Activated CD4-positive, CD25-positive, alpha-beta regulatory T cell treated with anti-CD3 and anti-CD28 coated beads, Interleukin-2, amount 50 U/mL, for 72 hours (primary cell): ENCODE measurements around the gene TCERG1L.

Source experiments
- DNase-seq: peaks from one replicate; pipeline ENCODE4 v3.0.0; 2021

TCERG1L gene

GRCh38 chr10:131269776-131270460 lies 41.6 kb downstream of the TCERG1L start:
- no peak for DNase-seq

- DNase-seq = no peak
Measured at GRCh38 chr10:131267814-131268095, 43.8 kb downstream of the TCERG1L start.

- DNase-seq = no peak
Measured at GRCh38 chr10:131266936-131267813, 44.3 kb downstream of the TCERG1L start.

DNA sequence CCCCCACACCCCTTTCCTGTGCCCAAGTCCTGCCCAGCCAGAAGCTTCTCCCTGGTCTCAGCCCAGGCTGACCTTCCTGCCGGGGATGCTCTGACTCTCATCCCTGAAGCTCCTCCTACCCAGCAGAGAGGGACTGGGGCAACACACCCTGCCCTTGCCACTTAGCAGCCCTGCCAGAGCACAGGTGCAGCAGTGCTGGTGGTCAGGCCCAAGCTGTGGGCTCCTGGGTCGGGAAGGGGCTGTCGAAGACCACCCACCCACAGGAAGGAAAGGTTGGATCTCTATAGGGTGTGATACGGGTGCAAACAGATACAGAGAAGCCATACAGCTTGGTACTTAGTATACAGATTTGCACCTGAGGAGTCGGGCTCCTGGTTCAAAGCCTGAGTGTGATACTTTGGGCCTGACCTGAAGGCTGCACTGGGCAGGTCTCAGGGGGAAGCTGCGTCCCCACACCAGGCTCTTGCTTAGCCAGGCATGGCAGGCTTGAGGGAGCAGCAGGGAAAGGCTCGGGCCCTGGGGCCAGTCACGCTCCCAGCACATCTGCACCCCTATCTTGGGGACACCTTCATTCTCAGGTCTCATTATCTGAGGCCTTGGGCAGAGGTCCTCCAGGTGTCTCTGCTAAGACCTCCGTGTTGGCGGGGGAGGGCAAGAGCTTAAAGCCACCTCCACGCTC lies 47.3 kb downstream of the TCERG1L start:
- DNase-seq = no peak

GRCh38 chr10:131261890-131262475 lies 49.5 kb downstream of the TCERG1L start:
- no peak for DNase-seq

DNA sequence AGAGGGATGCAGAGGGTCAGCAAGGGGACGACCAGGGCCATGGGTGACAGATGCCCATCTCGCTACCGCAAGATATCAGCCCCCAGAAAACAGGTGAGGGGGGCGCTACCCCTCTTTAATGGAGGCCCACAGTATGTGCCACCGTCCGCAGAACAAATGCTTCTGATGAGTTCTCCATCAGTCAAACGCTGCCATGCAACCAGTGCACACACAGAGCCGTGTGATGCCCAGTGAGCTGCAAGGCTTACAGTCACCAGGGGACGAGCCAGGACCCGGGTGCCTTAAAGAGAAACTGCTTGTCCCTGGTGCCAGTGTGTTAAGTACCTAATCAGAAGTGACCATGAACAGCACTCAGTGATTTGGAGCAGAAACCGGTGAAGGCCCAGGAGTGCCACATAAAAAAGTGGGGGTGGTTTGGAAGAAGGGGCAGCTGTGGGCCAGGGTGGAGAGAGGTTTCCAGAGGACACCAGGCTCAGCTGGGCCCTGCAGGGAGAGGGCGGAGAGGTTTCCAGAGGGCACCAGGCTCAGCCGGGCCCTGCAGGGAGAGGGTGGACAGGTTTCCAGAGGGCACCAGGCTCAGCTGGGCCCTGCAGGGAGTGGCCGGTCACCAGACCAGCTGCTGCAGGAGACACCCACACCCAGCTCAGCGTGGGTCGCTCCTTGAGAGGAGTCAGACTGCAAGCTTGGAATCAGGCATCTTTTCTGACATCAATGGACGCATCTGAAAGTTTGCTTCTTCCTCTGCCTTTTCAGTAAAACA lies 50.9 kb downstream of the TCERG1L start:
- DNase-seq = no peak

- no peak for DNase-seq
Measured at GRCh38 chr10:131260031-131260430, 51.5 kb downstream of the TCERG1L start.

- DNase-seq = no peak
Measured at GRCh38 chr10:131259535-131259934, 52.0 kb downstream of the TCERG1L start.

GRCh38 chr10:131258256-131258655 lies 53.3 kb downstream of the TCERG1L start:
- DNase-seq = no peak

- no peak for DNase-seq
Measured at GRCh38 chr10:131257027-131257426, 54.5 kb downstream of the TCERG1L start.

- no peak for DNase-seq
Measured at GRCh38 chr10:131254859-131255252, 56.7 kb downstream of the TCERG1L start.

- DNase-seq = no peak
Measured at GRCh38 chr10:131253931-131254858, 57.3 kb downstream of the TCERG1L start.

DNA sequence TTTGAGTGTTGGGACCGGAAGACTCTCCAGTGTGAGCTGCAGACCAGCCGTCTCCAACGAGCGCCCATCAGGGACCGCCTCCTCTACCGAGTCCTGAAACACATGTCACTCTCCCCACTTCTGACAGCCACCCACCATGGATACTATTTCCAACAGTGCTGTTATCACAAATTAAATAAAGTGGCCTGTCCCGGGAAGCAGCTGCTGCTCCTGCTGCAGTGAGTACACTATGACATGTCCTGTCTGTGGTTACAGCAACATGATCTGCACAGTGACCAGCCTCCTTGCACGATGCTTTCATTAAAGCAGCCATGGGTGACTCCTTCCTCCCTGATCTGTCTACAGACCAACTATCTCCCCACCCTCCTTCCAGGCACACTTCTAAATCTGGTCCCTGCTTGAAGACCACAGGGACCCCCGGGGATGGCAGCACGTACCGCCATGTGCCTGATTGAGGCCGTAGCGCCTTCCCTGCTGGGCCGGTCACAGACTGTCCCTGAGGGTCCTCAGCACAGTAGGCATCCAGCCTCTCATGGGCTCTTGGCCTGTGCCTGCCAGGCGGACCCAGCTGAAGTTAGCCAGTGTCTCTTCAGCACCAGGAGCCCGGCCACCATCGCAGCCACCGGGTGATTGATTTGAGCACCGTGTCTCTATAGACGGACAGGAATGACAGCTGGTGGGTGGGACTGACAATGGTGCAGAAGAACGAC lies 58.8 kb downstream of the TCERG1L start:
- DNase-seq = no peak

DNA sequence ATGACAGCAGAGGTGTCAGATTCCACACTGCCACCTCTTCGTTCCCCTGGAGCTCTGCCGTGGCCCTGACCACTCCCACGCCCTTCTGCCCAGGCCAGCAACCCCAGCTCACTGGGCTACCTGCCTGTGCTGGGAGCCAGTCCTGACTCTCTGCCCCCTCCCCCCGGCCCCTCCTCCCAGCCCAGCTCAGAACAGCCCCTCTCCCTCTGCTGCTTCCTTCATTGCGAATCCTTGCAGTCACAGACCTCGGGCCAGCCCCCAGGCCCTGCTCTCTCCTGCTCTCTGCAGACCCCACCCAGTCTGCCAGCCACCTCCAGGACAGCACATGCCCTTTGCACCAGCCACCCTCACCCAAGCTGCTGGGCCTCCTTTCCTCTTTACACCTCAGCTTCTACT lies 60.4 kb downstream of the TCERG1L start:
- DNase-seq = no peak

DNA sequence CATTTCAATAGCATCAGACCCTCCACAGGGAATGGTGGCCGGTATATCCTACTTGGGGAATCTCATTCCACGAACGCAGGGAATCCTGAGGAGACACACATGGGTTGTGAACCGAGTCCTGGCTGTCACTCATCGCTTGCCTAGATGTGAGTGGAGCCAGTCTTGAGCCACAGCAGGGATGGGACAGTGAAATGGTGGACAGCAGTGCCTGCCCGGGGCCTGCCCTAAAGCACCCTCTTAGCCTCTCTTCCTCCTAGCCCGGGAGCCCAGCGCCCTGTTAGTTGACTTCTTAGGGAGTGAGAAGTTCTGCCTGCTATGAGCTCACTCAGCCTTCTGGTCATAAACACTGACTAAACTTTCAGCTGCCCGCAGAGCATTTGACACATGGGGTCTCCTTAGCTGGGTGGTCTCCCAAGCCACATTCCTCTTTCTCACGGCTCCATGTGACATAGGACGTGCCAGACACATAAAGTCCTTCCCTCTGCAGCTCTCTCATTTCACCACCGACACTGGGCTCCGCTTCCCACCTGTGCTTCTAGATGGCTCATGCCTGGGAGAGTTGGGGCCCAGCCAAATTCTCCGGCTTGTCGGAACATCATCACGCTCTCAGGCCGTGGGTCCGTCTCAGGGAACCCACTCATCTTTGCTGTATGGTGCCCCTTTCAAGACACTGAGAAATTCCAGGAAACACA lies 60.9 kb downstream of the TCERG1L start:
- no peak for DNase-seq

- no peak for DNase-seq
Measured at GRCh38 chr10:131249955-131250344, 61.6 kb downstream of the TCERG1L start.

- DNase-seq = no peak
Measured at GRCh38 chr10:131249238-131249954, 62.1 kb downstream of the TCERG1L start.

GRCh38 chr10:131248376-131249165 lies 63.0 kb downstream of the TCERG1L start:
- DNase-seq = no peak

DNA sequence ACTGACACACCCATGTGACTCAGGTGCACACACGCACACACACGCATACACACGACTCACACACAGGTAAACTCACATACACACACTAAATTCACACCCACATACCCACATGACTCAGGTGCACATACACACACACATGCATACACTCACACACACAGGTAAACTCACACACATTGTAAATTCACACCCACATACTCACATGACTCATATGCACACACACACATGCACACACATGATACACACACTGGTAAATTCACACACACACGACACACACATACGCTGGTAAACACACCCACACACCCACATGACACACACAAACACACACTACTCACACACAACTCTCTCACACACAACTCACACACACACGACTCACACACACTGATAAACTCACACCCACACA lies 63.6 kb downstream of the TCERG1L start:
- DNase-seq = no peak
